CD4-positive, alpha-beta T cell (primary cell): Measurements from ENCODE around the gene ZBTB20. TPM values are rescaled to one million over a fixed set of nuclear protein-coding genes. Genes with fewer than 3 reads are reported as not detected.

Experiments
- ATAC-seq: fragments of 200-7000 bp; cut with Tn5 transposase; one replicate; pipeline ENCODE4 v1.10.0; 2022; ENCODE audit warnings: mild to moderate bottlenecking; ENCODE audit not compliant: poor library complexity
- CTCF ChIA-PET: fragments of 350-600 bp; sonication (Branson Sonifier 250); formaldehyde crosslinking; loops from one replicate; lab custom pipeline; 2021; ENCODE audit warnings: antibody characterized with exemption, inconsistent platforms; lab: Charles Lee
- POLR2A ChIA-PET: fragments of 350-600 bp; sonication (Branson Sonifier 250); formaldehyde crosslinking; loops from one replicate; lab custom pipeline; 2021; ENCODE audit warnings: antibody characterized with exemption, inconsistent platforms; lab: Charles Lee
- DNase-seq, 14 experiments: peaks; one replicate each; pipeline ENCODE4 v3.0.0-alpha.2; 2013 to 2020; ENCODE audit warnings: mixed read lengths in 2 of 14
- H3K27ac ChIP-seq, 2 donors: one replicate each; pipeline versions ENCODE4 v1.5.1 to v1.7.0; 2013; ENCODE audit warnings: low read length in 2 of 2, low read depth in 1 of 2, mild to moderate bottlenecking in 1 of 2
- H3K27me3 ChIP-seq, 2 experiments: 1 replicate in 1 of 2; 2 replicates in 1 of 2; pipeline versions ENCODE4 v1.6.1 to v1.7.0; 2013; ENCODE audit warnings: low read length in 2 of 2, control low read depth in 1 of 2, mild to moderate bottlenecking in 1 of 2, moderate library complexity in 1 of 2; ENCODE audit not compliant: insufficient read depth in 2 of 2, control insufficient read depth in 1 of 2
- H3K36me3 ChIP-seq: one replicate; pipeline ENCODE4 v1.6.1; 2013; ENCODE audit warnings: low read length, control low read depth; ENCODE audit not compliant: insufficient read depth
- H3K4me1 ChIP-seq: one replicate; pipeline ENCODE4 v1.6.1; 2013; ENCODE audit warnings: low read length, control low read depth; ENCODE audit not compliant: insufficient read depth
- H3K4me3 ChIP-seq: one replicate; pipeline ENCODE4 v1.5.1; 2013; ENCODE audit warnings: mild to moderate bottlenecking, low read length, moderate library complexity
- H3K9me3 ChIP-seq, 2 experiments: 1 replicate in 1 of 2; 2 replicates in 1 of 2; pipeline versions ENCODE4 v1.6.1 to v1.7.0; 2013; ENCODE audit warnings: low read length in 2 of 2, mild to moderate bottlenecking in 2 of 2, control low read depth in 1 of 2, moderate library complexity in 1 of 2; ENCODE audit not compliant: control insufficient read depth in 1 of 2, insufficient read depth in 1 of 2
- H3K27ac Mint-ChIP-seq: one replicate; pipeline ENCODE4 v1.8.0; 2020; ENCODE audit warnings: mixed read lengths
- H3K27me3 Mint-ChIP-seq: one replicate; pipeline ENCODE4 v1.8.0; 2021; ENCODE audit warnings: mixed read lengths
- H3K36me3 Mint-ChIP-seq: one replicate; pipeline ENCODE4 v1.8.0; 2021; ENCODE audit warnings: low read depth, mixed read lengths
- H3K4me1 Mint-ChIP-seq: one replicate; pipeline ENCODE4 v1.8.0; 2021; ENCODE audit warnings: low read depth, mixed read lengths
- H3K4me3 Mint-ChIP-seq: one replicate; pipeline ENCODE4 v1.8.0; 2020; ENCODE audit warnings: mild to moderate bottlenecking, mixed read lengths
- H3K9me3 Mint-ChIP-seq: one replicate; pipeline ENCODE4 v1.8.0; 2020; ENCODE audit warnings: mixed read lengths
- intact Hi-C, 2 experiments: fragments of 100-400 bp; cut with DNase I in 1 of 2; cut with micrococcal nuclease in 1 of 2; formaldehyde crosslinking; loops; one replicate each; pipeline versions ENCODE4 v1.15.1 to v1.9.0; 2023 to 2025; cut with DNase I, micrococcal nuclease
- total RNA-seq, 174 experiments: library from RNA in 2 of 174; stranded (reverse) in 2 of 174; gene quantifications; one replicate each; pipeline ENCODE4 v1.2.3 and lab custom pipeline; 2021 to 2026
- TF ChIP-seq, protein P1 (sequence below): fragments of 200-600 bp; IDR thresholded peaks from one replicate; pipeline ENCODE4 v1.8.0; 2022; ENCODE audit warnings: antibody characterized with exemption, mild to moderate bottlenecking

ZBTB20 gene
- total RNA-seq, 2 experiments from 2014 or later: 41.6 to 47.4 TPM

DNA sequence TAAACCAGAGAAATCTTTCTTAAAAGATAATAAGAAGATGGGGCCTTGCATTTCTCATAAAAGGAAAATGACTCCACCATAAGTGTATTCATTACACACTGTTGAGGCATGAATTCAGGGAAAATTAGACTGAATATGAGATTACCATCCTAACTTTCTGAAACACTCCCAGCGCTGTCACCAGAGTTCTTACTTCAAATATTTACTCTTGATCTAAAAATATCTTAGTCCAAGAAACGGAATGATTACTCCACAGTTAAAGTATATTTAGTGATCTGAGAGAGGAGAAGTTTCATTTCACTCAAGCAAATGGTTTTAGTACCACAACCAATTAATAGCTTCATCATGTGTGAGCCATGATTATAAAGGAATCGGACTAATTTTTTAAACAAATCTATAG lies 300.3 kb downstream of the ZBTB20 start:
- intact Hi-C loops: no loop called here
- no peak for DNase-seq
- no peak for ATAC-seq
- Mint-ChIP-seq H3K9me3 (no peaks in the 10 kb centered on the region), H3K27me3 (no peaks in the 10 kb centered on the region), H3K27ac (no peak overlapping the region), H3K36me3 (peaks cover 12% of the 10 kb centered on the region), H3K4me3 (no peak overlapping the region), H3K4me1 (peaks cover 11% of the 10 kb centered on the region)
- POLR2A ChIA-PET: no interaction called here
- Histone ChIP-seq H3K4me1 (no peaks in the 10 kb centered on the region), H3K27ac (no peak overlapping the region), H3K4me3 (no peak overlapping the region), H3K27me3 (no peaks in the 10 kb centered on the region), H3K36me3 (no peaks in the 10 kb centered on the region), H3K9me3 (no peaks in the 10 kb centered on the region)
- CTCF ChIA-PET: no interaction called here
- TF ChIP-seq, protein P1, sequence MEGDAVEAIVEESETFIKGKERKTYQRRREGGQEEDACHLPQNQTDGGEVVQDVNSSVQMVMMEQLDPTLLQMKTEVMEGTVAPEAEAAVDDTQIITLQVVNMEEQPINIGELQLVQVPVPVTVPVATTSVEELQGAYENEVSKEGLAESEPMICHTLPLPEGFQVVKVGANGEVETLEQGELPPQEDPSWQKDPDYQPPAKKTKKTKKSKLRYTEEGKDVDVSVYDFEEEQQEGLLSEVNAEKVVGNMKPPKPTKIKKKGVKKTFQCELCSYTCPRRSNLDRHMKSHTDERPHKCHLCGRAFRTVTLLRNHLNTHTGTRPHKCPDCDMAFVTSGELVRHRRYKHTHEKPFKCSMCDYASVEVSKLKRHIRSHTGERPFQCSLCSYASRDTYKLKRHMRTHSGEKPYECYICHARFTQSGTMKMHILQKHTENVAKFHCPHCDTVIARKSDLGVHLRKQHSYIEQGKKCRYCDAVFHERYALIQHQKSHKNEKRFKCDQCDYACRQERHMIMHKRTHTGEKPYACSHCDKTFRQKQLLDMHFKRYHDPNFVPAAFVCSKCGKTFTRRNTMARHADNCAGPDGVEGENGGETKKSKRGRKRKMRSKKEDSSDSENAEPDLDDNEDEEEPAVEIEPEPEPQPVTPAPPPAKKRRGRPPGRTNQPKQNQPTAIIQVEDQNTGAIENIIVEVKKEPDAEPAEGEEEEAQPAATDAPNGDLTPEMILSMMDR: no peak

DNA sequence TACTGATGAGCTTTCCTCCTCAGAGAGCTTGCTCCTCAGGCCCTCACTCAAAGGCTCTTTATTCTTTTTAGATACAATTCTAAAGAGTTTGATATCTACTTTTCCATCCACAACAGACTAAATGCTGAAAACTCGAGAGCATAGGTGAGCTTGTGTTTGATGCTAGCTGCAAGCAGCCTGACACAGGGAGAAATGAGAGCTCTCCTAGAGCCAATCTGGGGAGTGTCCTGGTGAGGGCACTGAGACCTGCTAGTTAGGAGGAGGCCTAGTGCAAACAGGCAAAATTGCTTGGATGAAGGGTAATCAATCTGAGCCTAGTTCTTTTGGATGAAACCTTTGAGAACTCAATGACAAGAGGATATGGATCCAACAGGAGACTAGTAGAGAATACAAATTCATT lies 300.8 kb downstream of the ZBTB20 start:
- H3K27ac Mint-ChIP-seq: no peak overlapping the region
- intact Hi-C loops: no loop called here

DNA sequence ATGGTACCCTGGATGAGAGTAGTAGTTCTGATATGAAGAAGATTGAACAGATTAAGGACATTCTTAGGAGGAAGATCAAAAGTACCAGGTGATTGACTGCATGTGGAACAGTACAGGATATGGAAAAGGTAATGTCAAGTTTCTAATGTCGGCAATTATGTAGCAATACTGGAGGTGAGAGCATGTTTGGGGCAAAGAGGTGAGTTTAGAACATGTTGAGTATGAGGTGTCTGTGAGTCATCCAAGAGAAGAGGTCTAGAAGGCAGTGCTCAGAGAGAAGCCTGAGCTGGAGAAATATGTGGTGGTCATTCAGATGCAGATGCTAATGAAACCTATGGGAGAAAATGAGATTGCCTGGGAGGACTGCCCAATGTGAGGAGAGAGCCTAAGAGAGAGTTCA lies 305.6 kb downstream of the ZBTB20 start:
- Histone ChIP-seq H3K4me1 (no peaks in the 10 kb centered on the region), H3K36me3 (peaks cover 4% of the 10 kb centered on the region), H3K4me3 (no peak overlapping the region), H3K27ac (no peak overlapping the region), H3K9me3 (no peaks in the 10 kb centered on the region), H3K27me3 (no peaks in the 10 kb centered on the region)
- Mint-ChIP-seq H3K36me3 (peaks cover 30% of the 10 kb centered on the region), H3K4me3 (no peak overlapping the region), H3K27me3 (no peaks in the 10 kb centered on the region), H3K4me1 (peaks cover 6% of the 10 kb centered on the region), H3K27ac (no peak overlapping the region), H3K9me3 (no peaks in the 10 kb centered on the region)
- ChIA-PET CTCF (no interaction called here), POLR2A (no interaction called here)
- ATAC-seq (no peak), DNase-seq (no peak)
- intact Hi-C loops: loop anchor here in 1 of 2 experiments (2.0 kb wide), 1 partner anchor 57 kb away; no protein-coding TSS in a partner anchor
- TF ChIP-seq, protein P1: no peak

More for the DNA sequence above, 300.8 kb downstream of the ZBTB20 start:
- TF ChIP-seq, protein P1: no peak
- H3K9me3 ChIP-seq: no peaks in the 10 kb centered on the region
- peaks cover 11% of the 10 kb centered on the region for H3K4me1 Mint-ChIP-seq
- ChIA-PET POLR2A (no interaction called here), CTCF (no interaction called here)
- peaks cover 17% of the 10 kb centered on the region for H3K36me3 Mint-ChIP-seq
- no peak overlapping the region for H3K27ac ChIP-seq
- H3K4me3 ChIP-seq: no peak overlapping the region
- H3K27me3 Mint-ChIP-seq: no peaks in the 10 kb centered on the region
- no peak for DNase-seq
- no peak for ATAC-seq
- H3K9me3 Mint-ChIP-seq: no peaks in the 10 kb centered on the region
- H3K4me3 Mint-ChIP-seq: no peak overlapping the region
- H3K4me1 ChIP-seq: no peaks in the 10 kb centered on the region
- H3K36me3 ChIP-seq: no peaks in the 10 kb centered on the region
- no peaks in the 10 kb centered on the region for H3K27me3 ChIP-seq
